DOHH2 (cell line): ENCODE measurements around the gene C1orf174.

Experiments
- EZH2phosphoT487 ChIP-seq: fragments of 200-600 bp; sonication (generic); IDR thresholded peaks from 2 replicates; pipeline ENCODE4 v1.6.1; 2017; ENCODE audit warnings: borderline replicate concordance, mild to moderate bottlenecking, antibody characterized with exemption, low read length, moderate library complexity, mixed read lengths
- TF ChIP-seq, protein P1 (sequence below): fragments of 200-600 bp; sonication (generic); IDR thresholded peaks from one replicate; pipeline ENCODE4 v1.5.1; 2014; ENCODE audit warnings: antibody characterized with exemption, mild to moderate bottlenecking, low read depth, low read length; ENCODE audit not compliant: poor library complexity, severe bottlenecking

GRCh38 chr1:3906672-3907020 is 6.6 kb upstream of the C1orf174 start:
- TF ChIP-seq, protein P1, sequence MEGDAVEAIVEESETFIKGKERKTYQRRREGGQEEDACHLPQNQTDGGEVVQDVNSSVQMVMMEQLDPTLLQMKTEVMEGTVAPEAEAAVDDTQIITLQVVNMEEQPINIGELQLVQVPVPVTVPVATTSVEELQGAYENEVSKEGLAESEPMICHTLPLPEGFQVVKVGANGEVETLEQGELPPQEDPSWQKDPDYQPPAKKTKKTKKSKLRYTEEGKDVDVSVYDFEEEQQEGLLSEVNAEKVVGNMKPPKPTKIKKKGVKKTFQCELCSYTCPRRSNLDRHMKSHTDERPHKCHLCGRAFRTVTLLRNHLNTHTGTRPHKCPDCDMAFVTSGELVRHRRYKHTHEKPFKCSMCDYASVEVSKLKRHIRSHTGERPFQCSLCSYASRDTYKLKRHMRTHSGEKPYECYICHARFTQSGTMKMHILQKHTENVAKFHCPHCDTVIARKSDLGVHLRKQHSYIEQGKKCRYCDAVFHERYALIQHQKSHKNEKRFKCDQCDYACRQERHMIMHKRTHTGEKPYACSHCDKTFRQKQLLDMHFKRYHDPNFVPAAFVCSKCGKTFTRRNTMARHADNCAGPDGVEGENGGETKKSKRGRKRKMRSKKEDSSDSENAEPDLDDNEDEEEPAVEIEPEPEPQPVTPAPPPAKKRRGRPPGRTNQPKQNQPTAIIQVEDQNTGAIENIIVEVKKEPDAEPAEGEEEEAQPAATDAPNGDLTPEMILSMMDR: no peak
- no peak for TF ChIP-seq EZH2phosphoT487
